ENCODE results near the gene B4GALNT4. TPM values are rescaled to one million over a fixed set of nuclear protein-coding genes. Genes with fewer than 3 reads are reported as not detected.

Gene B4GALNT4
- total and polyA plus RNA-seq, 2 of the 4 experiments (the other 2 are of a cell fraction): 5.2 to 38.6 TPM

- no peak for ATAC-seq (ENCODE audit: low read depth)
- no peaks in the 10 kb centered on the region for H4K20me1 ChIP-seq (ENCODE audit: insufficient read depth, low read length)
- ChIA-PET POLR2A (ENCODE audit: unreplicated experiment) (no interaction called here), CTCF (no interaction called here)
- no peak overlapping the region for H2BK20ac ChIP-seq (ENCODE audit: low read depth, low read length)
- H3K79me1 ChIP-seq (ENCODE audit: low read depth in 1 of 2, low read length in 2 of 2): no peaks in the 10 kb centered on the region
- dilution Hi-C loops (cut with HindIII; ENCODE audit: low sequenced_read_pairs, unreplicated experiment): no loop called here
- H3K23ac ChIP-seq (ENCODE audit: low read depth, low read length): no peak overlapping the region
- H2BK120ac ChIP-seq (ENCODE audit: low read depth, low read length): no peak overlapping the region
- DNase-seq: no peak
- no peak overlapping the region for H3K56ac ChIP-seq (ENCODE audit: extremely low read depth, insufficient read depth, low read length)
- H3K9me3 ChIP-seq (ENCODE audit: control insufficient read depth, insufficient read depth, low read length): no peaks in the 10 kb centered on the region
- H3K9me1 ChIP-seq (ENCODE audit: insufficient read depth, low read length): no peaks in the 10 kb centered on the region
- H2AK5ac ChIP-seq (ENCODE audit: low read depth, low read length): no peak overlapping the region
- H4K91ac ChIP-seq (ENCODE audit: insufficient read depth, low read depth, low read length): no peak overlapping the region
- in situ Hi-C loops (cut with MboI; ENCODE audit: low sequenced_read_pairs): no loop called here
- intact Hi-C loops (cut with micrococcal nuclease): no loop called here
- peaks cover 50% of the 10 kb centered on the region for H3K36me3 ChIP-seq (ENCODE audit: control insufficient read depth, insufficient read depth, low read length)
- H3K27me3 ChIP-seq (ENCODE audit: control insufficient read depth, insufficient read depth, low read length): no peaks in the 10 kb centered on the region
- no peak overlapping the region for H3K9ac ChIP-seq (ENCODE audit: low read depth, low read length)
- no peaks in the 10 kb centered on the region for H3K4me1 ChIP-seq (ENCODE audit: control insufficient read depth, insufficient read depth, low read length)
- TF ChIP-seq MAFK (IDR thresholded peaks at IDR 0.05; ENCODE audit: low read depth, low read length): no peak
- no peak for TF ChIP-seq RCOR1 (IDR thresholded peaks at IDR 0.05; ENCODE audit: insufficient replicate concordance, low read length)
- no peak for TF ChIP-seq CTCF (conservative IDR thresholded peaks at IDR 0.05; ENCODE audit: low read depth, low read length)
- no peak for TF ChIP-seq BHLHE40 (IDR thresholded peaks at IDR 0.05; ENCODE audit: low read depth, low read length)
- TF ChIP-seq CHD1 (IDR thresholded peaks at IDR 0.05; ENCODE audit: low read depth, low read length): no peak
- TF ChIP-seq FOS (IDR thresholded peaks at IDR 0.05; ENCODE audit: low read depth, low read length): no peak
- no peak for TF ChIP-seq MXI1 (IDR thresholded peaks at IDR 0.05; ENCODE audit: borderline replicate concordance, low read depth, low read length)
- no peak overlapping the region for H3K4me2 ChIP-seq (ENCODE audit: low read depth, low read length)
- no peak overlapping the region for H2AFZ ChIP-seq (replicated peaks; ENCODE audit: low read length, poor library complexity)
- no peak overlapping the region for H2AK9ac ChIP-seq (replicated peaks; ENCODE audit: low read depth, low read length, poor library complexity)
- no peak overlapping the region for H4K8ac ChIP-seq (ENCODE audit: low read depth in 2 of 2, low read length in 2 of 2)
- no peak overlapping the region for H3K4ac ChIP-seq (ENCODE audit: low read depth, low read length)
- H3K27ac ChIP-seq (ENCODE audit: insufficient read depth, low read length): no peak overlapping the region
- H3K4me3 ChIP-seq (ENCODE audit: insufficient read depth, low read depth, low read length): no peak overlapping the region
- no peak overlapping the region for H3K18ac ChIP-seq (ENCODE audit: low read depth, low read length)
- H2BK15ac ChIP-seq (ENCODE audit: low read depth, low read length): no peak overlapping the region
- no peak overlapping the region for H2BK5ac ChIP-seq (ENCODE audit: low read depth, low read length, poor library complexity, severe bottlenecking)
- 97% methylated on average over 20 of the region's 44 CpGs; no CpG with 5 or more reads in 1 of the 2 experiments for WGBS, 2 experiments (ENCODE audit: extremely low coverage in 2 of 2, insufficient read length in 1 of 2)
- H3K14ac ChIP-seq (replicated peaks; ENCODE audit: low read depth, low read length): no peak overlapping the region
- H4K5ac ChIP-seq (ENCODE audit: low read depth, low read length): no peak overlapping the region
- BruUV-seq (replicated peaks): no TSS peak
Observed at GRCh38 chr11:377174-377865, 8.0 kb downstream of the B4GALNT4 start.
